Activated CD4-positive, alpha-beta T cell treated with anti-CD3 and anti-CD28 coated beads, Interleukin-2, Interleukin-6, amounts not matched to agents 100 ng/mL and 50 ng/mL, durations not matched to agents 16 hours and 8 hours (primary cell): ENCODE data around the gene ST3GAL3.

ENCODE experiments used
- DNase-seq: peaks from one replicate; pipeline ENCODE4 v3.0.0-alpha.2; 2020

ST3GAL3 gene

GRCh38 chr1:43853161-43853921 is 146.0 kb downstream of the ST3GAL3 start:
- DNase-seq: no peak

- DNase-seq: no peak
Measured at GRCh38 chr1:43854473-43854872, 147.1 kb downstream of the ST3GAL3 start.

- no peak for DNase-seq
Measured at GRCh38 chr1:43856188-43856587, 148.9 kb downstream of the ST3GAL3 start.

GRCh38 chr1:43857163-43857562 is 149.8 kb downstream of the ST3GAL3 start:
- no peak for DNase-seq

GRCh38 chr1:43858324-43858723 is 151.0 kb downstream of the ST3GAL3 start:
- DNase-seq: no peak

GRCh38 chr1:43861337-43861736 is 154.0 kb downstream of the ST3GAL3 start:
- DNase-seq: no peak

DNA sequence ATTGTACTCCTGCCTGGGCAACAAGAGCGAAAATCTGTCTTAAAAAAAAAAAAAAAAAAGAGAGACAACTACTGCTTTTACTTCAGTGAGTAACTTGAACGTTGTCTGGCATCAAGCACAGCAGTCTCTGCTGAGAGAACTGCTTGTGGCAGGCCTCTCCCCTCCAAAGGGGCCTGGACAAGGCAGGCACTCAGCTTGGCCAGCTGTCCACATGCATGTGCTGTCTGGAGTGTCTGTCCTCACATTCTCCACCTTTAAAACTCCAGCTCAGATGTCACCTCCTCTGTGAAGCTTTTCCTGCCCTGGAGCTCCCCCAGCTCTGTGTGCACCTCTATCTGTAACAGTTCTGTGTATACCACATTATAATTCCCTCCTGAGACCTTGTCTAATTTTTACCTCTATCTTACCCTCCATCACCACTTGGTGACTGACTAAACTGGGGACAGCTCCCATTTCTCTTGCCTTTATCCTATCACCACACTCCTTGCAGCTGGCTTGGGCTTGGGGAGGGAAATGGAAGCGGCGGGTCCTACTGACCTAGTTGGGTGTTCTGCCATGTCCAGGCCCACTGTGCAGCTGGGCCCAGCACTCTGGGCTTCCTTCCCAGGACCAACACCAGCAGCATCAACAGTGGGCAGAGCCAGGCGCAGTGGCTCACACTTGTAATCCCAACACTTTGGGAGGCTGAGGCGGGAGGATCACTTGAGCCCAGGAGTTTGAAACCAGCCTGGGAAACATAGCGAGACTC is 154.8 kb downstream of the ST3GAL3 start:
- no peak for DNase-seq

GRCh38 chr1:43864111-43865045 is 157.0 kb downstream of the ST3GAL3 start:
- peak; percentile 18 for DNase-seq

DNA sequence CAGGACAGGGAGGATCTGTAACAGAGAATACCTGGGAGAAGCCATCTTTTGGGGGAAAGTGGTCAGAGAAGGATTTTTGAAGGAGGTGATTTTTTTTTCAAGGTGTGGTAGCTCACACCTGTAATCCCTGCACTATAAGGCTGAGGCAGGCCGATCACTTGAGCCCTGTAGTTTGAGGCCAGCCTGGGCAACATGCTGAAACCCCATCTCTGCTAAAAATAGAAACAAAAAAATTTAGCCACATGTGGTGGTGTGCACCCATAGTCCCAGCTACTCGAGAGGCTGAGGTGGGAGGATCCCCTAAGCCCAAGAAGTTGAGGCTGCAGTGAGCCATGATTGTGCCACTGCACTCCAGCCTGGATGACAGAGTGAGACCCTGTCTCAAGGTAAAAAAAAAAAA is 158.9 kb downstream of the ST3GAL3 start:
- no peak for DNase-seq

DNA sequence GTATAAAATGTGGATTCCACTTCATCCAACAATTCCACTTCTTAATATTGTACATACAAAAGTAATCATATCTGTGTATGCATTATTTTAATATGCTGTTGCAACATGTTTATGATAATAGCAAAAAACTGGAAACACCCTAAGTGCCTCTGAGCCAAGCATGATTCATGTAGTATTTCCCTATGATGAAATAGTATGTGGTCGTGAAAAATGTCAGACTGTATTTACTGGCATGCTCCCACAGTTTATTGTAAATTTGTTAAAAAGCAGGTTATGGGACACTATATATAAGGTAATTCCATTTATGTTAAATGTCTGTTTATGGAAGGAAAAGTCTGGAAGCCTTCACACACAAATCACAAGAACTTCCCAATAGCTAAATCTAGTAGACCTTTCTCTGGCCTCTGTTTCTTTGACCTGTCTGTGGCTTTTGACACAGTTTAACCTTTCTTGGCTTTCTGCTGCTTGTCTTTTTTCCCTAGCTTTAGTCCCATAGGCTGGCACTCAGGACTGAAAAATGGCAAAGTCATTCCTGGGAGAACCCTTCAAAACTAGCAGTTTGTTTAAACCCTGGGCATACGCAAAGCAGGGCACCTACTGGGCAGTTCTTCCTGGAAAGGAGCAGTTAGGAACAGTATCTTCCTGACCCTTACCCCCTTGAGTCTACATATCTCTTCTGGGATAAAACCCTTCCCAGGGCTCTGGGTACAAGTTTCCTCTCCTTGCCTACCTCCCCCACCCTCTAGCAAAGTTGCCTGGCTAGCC is 160.8 kb downstream of the ST3GAL3 start:
- DNase-seq: no peak

- no peak for DNase-seq
Measured at GRCh38 chr1:43868741-43869067, 161.4 kb downstream of the ST3GAL3 start.

DNA sequence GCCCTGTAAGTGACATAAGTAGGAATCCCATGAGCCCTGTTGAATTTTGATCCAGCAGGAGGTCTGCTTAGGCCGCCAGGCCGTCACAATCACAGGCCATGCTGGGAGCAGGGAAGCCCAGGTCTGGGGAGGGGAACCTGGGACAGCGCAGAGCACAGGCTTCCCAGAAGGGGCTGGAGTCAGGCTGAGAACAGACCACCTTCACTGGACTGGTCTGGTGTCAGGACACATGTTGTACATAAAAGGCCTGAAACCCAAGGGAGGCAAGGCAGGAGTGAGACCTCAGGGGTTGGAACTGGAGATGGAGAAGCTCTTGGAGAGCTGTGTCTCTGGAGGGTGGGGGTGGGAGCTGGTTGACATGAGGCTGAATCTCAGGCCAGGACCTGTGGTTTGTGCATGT is 163.0 kb downstream of the ST3GAL3 start:
- no peak for DNase-seq

- DNase-seq: no peak
Measured at GRCh38 chr1:43871181-43871910, 164.0 kb downstream of the ST3GAL3 start.

GRCh38 chr1:43872280-43872679 is 164.9 kb downstream of the ST3GAL3 start:
- no peak for DNase-seq

GRCh38 chr1:43873851-43874250 is 166.5 kb downstream of the ST3GAL3 start:
- no peak for DNase-seq

GRCh38 chr1:43874716-43875115 is 167.4 kb downstream of the ST3GAL3 start:
- no peak for DNase-seq

GRCh38 chr1:43875331-43875730 is 168.0 kb downstream of the ST3GAL3 start:
- no peak for DNase-seq

- no peak for DNase-seq
Measured at GRCh38 chr1:43877101-43877500, 169.8 kb downstream of the ST3GAL3 start.

GRCh38 chr1:43878440-43878839 is 171.1 kb downstream of the ST3GAL3 start:
- DNase-seq: no peak

DNA sequence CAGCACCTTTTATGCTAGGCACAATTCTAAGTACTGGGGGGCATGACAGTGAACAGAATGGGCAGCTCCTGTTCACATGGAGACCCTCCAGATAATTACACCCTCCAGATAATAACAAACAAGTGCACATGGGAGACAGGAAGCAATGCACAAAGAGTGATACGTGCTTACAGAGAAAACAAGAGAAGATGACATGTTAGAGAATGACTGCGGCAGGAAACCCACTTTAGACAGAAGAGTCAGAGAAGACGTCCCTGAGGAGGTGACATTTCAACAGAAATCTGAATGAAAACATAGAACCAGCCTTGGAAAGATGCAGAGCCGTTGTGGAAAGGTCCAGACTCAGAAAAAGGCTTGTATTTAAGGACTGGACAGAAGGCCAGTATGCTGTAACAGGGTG is 171.5 kb downstream of the ST3GAL3 start:
- DNase-seq: peak; percentile 12

DNA sequence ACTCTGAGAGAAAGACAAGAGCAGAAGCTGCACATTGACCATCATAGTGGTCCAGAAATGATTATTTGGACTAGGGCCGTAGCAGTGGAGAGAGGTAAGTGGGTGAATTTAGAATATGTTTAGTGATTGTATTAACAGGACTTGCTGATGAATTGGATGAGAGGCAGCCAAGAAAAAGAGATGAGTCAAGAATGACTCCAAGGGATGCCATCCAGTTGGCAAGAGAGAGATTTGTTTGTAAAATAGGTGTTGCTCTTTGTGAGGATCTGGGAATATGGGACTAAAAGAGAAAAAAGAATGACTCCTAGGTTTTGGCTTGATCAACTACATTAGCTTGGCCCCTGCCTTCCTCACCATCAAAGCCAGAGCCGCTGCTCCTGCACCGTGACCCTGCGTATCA is 172.1 kb downstream of the ST3GAL3 start:
- no peak for DNase-seq

GRCh38 chr1:43879996-43880395 is 172.7 kb downstream of the ST3GAL3 start:
- no peak for DNase-seq
